Epithelial cell of proximal tubule (primary cell): ENCODE data around the gene CALML5. TPM values are rescaled to one million over a fixed set of nuclear protein-coding genes. Genes with fewer than 3 reads are reported as not detected.

ENCODE experiments used
- DNase-seq: peaks from one replicate; pipeline ENCODE4 v3.0.0-alpha.2; 2011; ENCODE audit warnings: low read depth
- H3K4me3 ChIP-seq: 2 replicates; pipeline ENCODE4 v1.5.1; 2011; ENCODE audit warnings: low read depth, mild to moderate bottlenecking, low read length
- total RNA-seq: library from RNA; depleted of rRNA; stranded (reverse); fragments of >200 nt; gene quantifications from 2 replicates; pipeline ENCODE4 v1.2.3, GENCODE V29; 2015
- TF ChIP-seq, protein P1 (sequence below): conservative IDR thresholded peaks from 2 replicates; pipeline ENCODE4 v1.5.1; 2012; ENCODE audit warnings: low read depth, mild to moderate bottlenecking, low read length

The CALML5 gene
- total RNA-seq, 1 donor from 2014 or later, result not detected

DNA sequence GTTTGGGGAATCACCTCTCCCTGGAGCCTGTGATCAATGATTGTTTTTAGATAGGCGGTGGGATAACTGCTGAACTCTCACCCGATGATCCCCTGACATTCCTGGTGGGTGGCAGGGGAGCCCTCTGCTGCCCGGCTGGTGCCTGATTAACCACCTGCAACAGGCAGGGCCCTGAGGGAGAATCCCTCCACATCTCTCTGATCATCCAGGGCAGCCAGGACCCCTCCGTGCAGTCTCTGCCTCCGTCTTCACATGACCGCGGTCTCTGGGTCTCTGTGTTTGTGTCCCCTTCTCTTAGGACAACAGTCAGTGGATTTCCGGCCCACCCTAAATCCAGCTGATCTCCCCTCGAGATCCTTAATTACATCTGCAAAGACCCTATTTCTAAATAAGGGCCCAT lies 17.4 kb downstream of the CALML5 start:
- TF ChIP-seq, protein P1, sequence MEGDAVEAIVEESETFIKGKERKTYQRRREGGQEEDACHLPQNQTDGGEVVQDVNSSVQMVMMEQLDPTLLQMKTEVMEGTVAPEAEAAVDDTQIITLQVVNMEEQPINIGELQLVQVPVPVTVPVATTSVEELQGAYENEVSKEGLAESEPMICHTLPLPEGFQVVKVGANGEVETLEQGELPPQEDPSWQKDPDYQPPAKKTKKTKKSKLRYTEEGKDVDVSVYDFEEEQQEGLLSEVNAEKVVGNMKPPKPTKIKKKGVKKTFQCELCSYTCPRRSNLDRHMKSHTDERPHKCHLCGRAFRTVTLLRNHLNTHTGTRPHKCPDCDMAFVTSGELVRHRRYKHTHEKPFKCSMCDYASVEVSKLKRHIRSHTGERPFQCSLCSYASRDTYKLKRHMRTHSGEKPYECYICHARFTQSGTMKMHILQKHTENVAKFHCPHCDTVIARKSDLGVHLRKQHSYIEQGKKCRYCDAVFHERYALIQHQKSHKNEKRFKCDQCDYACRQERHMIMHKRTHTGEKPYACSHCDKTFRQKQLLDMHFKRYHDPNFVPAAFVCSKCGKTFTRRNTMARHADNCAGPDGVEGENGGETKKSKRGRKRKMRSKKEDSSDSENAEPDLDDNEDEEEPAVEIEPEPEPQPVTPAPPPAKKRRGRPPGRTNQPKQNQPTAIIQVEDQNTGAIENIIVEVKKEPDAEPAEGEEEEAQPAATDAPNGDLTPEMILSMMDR, result no peak
- no peak for DNase-seq
- no peak overlapping the region for H3K4me3 ChIP-seq

DNA sequence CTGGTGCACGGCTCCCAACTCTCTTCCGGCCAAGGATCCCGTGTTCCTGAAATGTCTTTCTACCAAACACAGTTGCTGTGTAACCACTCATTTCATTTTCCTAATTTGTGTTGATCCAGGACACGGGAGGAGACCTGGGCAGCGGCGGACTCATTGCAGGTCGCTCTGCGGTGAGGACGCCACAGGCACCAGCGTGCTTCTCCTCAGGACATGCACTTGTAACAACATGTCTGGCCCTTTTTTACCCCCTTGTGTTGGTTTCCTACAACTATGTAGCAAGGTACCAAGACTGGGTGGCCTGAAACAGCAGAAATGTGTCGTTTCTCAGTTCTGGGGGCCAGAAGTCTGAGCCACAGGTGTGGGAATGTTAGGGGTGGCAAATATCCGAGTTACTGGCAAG lies 18.2 kb downstream of the CALML5 start:
- TF ChIP-seq, protein P1, result no peak
- no peak overlapping the region for H3K4me3 ChIP-seq
- no peak for DNase-seq

DNA sequence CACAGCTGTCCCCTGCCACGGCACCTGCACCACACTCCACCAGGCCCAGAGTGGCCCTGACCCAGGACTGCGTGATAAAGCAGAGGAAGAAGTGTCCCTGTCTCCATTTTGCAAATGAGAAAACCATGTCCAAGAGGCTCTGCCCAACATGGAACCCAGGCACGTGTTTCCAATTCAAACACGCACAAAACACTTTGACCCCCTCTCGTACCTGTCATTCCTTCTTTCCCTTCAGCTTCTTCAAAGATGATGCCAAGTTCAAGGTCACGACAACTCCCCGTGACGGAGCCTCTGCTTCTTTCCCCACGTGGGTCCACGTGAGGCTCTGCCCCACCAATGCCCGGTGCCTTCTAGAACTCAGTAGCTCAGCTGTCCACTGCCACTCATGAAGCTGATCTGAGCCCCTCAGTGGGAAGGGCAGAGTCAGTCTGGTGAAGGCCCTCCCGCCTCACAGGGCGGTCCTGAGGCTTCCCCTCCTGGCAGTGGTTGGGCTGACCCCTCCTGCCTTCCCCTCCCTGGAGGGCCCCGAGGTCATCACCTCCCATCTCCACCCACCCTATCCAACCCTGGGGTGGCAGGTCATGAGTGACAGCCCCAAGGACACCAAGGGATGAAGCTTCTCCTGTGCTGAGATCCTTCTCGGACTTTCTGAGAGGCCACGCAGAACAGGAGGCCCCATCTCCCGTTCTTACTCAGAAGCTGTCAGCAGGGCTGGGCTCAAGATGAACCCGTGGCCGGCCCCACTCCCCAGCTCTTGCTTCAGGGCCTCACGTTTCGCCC lies 19.0 kb downstream of the CALML5 start:
- TF ChIP-seq, protein P1, result no peak
- no peak for DNase-seq
- H3K4me3 ChIP-seq, result no peak overlapping the region

DNA sequence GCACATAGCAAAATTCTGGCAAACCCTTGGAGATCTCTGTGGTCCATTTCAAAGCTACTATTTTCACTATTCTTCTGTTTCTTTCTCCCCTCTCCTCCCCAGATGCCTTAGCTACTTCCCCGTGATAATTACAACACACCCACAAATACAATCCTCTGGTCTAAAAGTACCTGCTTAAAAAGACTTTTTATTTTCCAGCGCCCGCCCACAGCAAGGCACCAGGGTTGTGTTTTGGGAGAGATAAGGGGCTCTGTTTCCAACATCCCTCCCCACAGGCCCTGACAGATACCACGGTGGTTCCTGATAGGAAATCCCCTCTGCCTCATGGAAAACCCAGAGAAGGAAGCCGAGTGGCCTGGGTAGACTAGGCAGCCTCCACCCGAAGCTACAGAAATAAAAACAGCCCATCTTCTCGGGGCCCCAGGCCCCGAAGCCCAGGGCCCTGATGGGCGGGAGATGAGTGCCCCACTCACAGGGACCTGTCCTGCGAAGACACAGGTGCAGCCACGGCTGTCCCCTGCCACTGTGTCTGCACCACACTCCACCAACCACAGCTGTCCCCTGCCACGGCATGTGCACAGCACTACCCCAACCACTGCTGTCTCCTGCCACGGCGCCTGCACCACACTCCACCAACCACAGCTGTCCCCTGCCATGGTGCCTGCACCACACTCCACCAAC lies 19.7 kb downstream of the CALML5 start:
- no peak for DNase-seq
- TF ChIP-seq, protein P1, result no peak
- no peak overlapping the region for H3K4me3 ChIP-seq

DNA sequence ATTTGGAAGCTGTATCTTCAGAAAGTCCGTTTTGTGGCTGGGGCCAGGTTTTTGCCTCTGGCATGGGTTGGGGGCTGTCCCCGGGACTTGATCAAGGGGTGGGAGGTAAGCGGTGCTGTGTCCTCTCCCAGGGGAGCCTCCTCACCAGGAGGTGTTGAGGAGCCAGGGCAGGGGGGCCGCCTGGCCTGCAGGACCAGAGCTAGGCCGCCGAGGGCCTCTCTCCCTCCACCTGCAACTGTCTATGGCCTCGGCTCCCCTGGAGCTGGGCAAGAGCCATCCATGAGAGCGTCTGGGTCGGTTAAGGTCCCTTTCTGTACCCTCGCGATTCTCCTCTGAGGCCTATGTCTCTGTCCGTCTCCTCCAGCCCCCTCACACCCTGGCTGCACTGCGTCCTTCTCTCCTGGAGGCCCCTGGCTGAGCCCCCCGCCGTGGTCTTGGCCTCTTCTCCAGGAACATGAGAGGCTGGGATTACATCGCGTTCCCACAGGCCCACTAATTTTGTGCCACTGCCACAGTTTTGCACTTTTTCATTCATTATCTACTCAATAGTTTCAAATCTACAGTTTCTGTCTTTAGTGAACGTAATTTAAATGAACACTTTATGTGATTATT lies 20.6 kb downstream of the CALML5 start:
- TF ChIP-seq, protein P1, result no peak
- H3K4me3 ChIP-seq, result no peak overlapping the region
- DNase-seq, result no peak

DNA sequence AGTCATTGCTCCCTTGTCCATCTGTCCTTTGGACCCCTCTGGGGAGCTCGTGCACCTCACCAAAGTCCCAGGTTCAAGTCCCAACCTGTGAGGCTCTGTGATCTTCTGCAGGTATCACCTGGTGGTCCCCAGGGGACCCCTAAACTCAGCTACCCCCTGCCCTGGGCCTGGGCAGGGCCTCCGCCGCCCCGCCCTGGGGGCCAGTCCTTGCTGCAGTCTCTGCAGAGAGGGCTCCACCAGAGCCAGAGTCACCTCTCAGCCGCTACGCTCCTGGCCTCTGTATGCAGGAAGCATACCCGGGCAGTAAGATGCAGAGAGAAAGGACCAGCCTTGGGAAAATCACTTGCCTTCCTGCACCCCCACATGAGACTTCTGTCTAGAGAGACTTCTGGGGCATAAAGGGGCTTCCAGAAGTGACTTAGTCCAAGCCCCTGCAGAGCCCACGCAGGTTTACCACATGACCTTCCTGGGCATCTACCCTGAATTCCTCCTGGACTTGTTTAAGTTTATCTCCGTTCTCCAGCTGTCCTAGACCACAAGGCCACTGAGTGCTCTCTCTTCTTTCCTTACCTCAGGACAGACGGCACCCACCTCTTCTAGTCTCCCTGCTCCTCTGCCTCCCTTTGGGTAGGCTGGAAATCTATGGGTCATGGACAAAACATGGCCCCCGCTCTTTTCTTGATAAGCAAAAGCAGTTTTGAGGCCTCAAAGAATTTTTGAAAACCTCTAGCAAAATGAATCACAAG lies 21.2 kb downstream of the CALML5 start:
- DNase-seq, result no peak
- H3K4me3 ChIP-seq, result no peak overlapping the region
- TF ChIP-seq, protein P1, result no peak
